AG09319 (cell line): ENCODE data around the gene FAM184A.
"Not testable (repeated sequence)": the region's sequence is repeated elsewhere in the genome, so short reads cannot be mapped to it uniquely, and the experiment has no call there.

Source experiments
- DNase-seq: peaks from one replicate; pipeline ENCODE4 v3.0.0-alpha.2; 2010; ENCODE audit warnings: low read depth; ENCODE audit errors: extremely low read depth
- TF ChIP-seq, protein P1 (sequence below): IDR thresholded peaks from 2 replicates; pipeline ENCODE4 v1.5.1; 2011; ENCODE audit warnings: low read depth, mild to moderate bottlenecking, inconsistent platforms, low read length, moderate library complexity

The FAM184A gene

DNA sequence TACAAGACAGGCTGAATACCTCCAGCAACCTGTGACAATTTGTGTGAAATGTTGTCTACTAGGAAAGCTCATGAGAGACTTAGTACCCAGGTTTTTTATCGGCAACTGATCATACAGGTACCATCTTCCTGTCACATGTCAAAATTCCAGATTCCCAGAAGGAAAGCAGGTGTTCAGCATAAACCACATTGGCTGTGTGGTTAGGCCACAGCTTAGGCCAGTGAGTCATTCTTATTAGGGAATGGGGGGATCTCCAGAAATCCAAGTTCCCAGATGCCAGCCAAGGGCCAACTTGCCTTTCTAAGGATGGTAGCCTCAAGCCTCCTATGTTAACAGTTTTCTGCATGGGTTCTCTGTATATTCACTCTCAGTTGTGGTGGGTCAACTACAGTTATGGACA is 65.9 kb downstream of the FAM184A start:
- TF ChIP-seq, protein P1, sequence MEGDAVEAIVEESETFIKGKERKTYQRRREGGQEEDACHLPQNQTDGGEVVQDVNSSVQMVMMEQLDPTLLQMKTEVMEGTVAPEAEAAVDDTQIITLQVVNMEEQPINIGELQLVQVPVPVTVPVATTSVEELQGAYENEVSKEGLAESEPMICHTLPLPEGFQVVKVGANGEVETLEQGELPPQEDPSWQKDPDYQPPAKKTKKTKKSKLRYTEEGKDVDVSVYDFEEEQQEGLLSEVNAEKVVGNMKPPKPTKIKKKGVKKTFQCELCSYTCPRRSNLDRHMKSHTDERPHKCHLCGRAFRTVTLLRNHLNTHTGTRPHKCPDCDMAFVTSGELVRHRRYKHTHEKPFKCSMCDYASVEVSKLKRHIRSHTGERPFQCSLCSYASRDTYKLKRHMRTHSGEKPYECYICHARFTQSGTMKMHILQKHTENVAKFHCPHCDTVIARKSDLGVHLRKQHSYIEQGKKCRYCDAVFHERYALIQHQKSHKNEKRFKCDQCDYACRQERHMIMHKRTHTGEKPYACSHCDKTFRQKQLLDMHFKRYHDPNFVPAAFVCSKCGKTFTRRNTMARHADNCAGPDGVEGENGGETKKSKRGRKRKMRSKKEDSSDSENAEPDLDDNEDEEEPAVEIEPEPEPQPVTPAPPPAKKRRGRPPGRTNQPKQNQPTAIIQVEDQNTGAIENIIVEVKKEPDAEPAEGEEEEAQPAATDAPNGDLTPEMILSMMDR: no peak
- DNase-seq: no peak

GRCh38 chr6:119009266-119009665 is 69.2 kb downstream of the FAM184A start:
- DNase-seq: not testable (repeated sequence)

DNA sequence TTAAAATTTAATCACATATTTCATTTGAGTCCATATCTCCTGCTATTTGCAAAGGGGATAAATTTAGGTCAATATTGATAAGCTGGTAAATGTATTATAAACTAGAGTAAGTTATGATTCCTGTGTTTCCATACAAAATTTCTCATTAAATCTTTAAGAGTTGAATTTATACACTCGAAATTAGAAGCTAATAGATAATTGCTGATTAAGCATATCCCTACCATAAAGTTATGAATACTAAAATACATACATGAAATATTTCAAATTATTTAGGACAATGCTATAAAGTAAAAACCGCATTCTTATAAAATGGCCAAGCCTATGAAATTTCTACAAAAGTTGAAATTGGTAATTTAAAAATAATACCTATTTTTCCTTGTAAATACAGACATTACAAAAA is 71.5 kb downstream of the FAM184A start:
- DNase-seq: no peak
- TF ChIP-seq, protein P1: no peak

GRCh38 chr6:119002069-119002468 is 76.4 kb downstream of the FAM184A start:
- DNase-seq: no peak
- TF ChIP-seq, protein P1: no peak

DNA sequence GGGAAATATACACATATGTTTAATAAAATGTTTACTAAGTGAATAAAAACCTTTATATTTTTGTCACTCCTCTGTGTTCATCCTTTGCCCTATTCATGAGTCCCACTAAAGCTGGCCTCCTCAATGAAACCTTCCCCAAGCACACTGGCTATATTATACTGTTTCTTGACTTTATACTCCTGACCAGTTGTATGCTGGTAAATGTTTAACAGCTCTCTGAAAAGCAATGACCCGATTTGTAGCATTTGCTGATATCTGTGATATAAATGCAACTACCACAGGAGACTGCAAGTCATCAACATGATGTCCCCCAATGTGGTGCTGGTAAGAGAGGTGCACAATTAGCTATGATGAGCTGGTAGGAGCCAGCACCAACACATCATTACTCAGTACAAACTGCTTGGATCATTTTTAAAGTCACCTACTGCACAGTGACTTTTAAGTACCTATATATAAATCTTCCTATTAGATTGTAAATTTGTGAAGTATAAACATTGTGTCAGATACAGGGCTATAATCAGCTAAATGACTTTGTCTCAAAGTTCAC is 78.9 kb downstream of the FAM184A start:
- no peak for DNase-seq
- TF ChIP-seq, protein P1: no peak

GRCh38 chr6:118997426-118997825 is 81.0 kb downstream of the FAM184A start:
- DNase-seq: not testable (repeated sequence)

DNA sequence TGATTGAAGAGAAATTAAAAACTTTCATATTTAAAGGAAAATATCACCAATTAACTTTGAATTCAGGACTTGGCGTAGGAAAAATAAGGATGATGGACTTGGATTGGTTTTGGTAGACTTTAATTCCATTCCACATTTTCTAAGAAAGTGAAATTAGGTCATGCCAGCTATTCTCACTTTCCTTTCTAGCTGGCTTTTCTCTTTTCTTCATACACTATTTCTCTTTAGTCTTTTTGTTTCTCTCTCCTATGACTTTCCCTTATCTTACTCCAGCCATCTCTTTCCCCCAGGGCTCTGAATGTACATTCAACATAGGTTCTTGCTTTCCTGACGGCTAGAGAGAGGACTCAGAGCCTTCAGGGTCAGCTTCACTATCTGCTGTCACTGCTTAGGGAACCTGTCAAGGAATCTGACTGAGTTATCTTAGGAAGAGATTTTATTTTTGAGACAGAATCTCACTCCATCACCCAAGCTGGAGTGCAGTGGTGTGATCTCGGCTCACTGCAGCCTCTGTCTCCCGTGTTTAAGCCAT is 82.1 kb downstream of the FAM184A start:
- no peak for DNase-seq
- TF ChIP-seq, protein P1: no peak

- DNase-seq: no peak
- TF ChIP-seq, protein P1: no peak
These were observed 84.6 kb downstream of the FAM184A start for GRCh38 chr6:118993803-118994251.
